ENCODE results near the gene TRUB2. TPM values are rescaled to one million over a fixed set of nuclear protein-coding genes. Genes with fewer than 3 reads are reported as not detected.

Gene TRUB2
- total and polyA plus RNA-seq, 2 donors (not counting 1 experiment from before 2014, with no cell fraction given): 7.6 to 21.5 TPM

DNA sequence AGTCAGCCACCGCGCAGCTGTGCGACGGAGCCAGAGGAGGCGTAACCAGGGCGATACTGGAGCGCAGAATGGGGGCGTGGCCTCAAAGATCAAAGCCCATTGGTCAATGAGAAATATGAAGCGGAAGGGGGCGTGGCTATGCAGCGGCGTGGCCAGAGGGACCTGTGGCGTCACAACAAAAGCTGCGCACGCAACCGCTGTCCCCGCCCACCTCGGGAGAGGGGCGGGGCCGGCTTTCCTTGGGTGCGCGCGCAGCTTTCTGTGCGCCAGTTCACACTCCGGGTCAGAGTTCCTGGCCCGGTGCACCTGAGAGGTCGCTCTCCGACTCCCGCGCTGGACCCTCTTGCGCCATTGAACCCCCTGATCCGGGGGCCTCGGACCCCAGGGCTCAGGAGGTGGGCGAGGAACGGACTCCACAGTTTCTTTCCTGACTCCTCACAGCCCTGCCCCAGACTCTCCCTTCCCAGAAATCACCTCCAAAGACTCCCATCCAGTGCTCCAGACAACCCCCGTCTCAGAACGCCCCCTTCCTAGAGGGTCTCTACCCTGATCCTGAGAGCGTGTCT lies 46.2 kb downstream of the TRUB2 start, which contains the start of gene SWI5:
TSS of gene SWI5 (plus strand) at position 269 of the 566 bp plus-strand sequence.
- Histone ChIP-seq H3K4me2 (replicated peaks; ENCODE audit: low read depth, low read length, poor library complexity, severe bottlenecking) (peak within 1 kb of the TSS; percentile 100), H4K20me1 (ENCODE audit: control insufficient read depth, insufficient read depth, low read length, poor library complexity, severe bottlenecking) (no peaks in the 10 kb centered on the region), H3K9me3 (ENCODE audit: control extremely low read depth in 1 of 3, control insufficient read depth in 2 of 3, insufficient read depth in 1 of 3, low read length in 2 of 3) (no peaks in the 10 kb centered on the region), H3K9ac (ENCODE audit: low read length) (peak within 1 kb of the TSS; percentile 96), H3K4me1 (ENCODE audit: control insufficient read depth in 2 of 2, insufficient read depth in 2 of 2, low read length in 2 of 2) (peaks cover 14 to 20% of the 10 kb centered on the region in 2 donors), H3K27ac (ENCODE audit: low read length in 2 of 2) (peak within 1 kb of the TSS; percentile 81 to 92), H3K36me3 (replicated peaks in 1 of 2; ENCODE audit: control extremely low read depth in 1 of 2, control insufficient read depth in 1 of 2, extremely low read depth in 1 of 2, insufficient read depth in 2 of 2, low read length in 1 of 2) (peaks cover 0 to 12% of the 10 kb centered on the region in 2 experiments), H3K79me2 (ENCODE audit: control insufficient read depth, insufficient read depth, low read length) (peaks cover 26% of the 10 kb centered on the region), H3K4me3 (ENCODE audit: control extremely low read depth in 1 of 5, extremely low read depth in 1 of 5, insufficient read depth in 1 of 5, low read depth in 2 of 5, low read length in 4 of 5) (peak within 1 kb of the TSS; percentile 61 to 99 (median 87)), H3K27me3 (replicated peaks in 1 of 4; ENCODE audit: control extremely low read depth in 1 of 4, control insufficient read depth in 3 of 4, insufficient read depth in 4 of 4, low read length in 3 of 4) (no peaks in the 10 kb centered on the region), H2AFZ (ENCODE audit: insufficient read depth, low read depth, low read length, poor library complexity, severe bottlenecking) (peak within 1 kb of the TSS; percentile 99)
- TF ChIP-seq, protein P1, sequence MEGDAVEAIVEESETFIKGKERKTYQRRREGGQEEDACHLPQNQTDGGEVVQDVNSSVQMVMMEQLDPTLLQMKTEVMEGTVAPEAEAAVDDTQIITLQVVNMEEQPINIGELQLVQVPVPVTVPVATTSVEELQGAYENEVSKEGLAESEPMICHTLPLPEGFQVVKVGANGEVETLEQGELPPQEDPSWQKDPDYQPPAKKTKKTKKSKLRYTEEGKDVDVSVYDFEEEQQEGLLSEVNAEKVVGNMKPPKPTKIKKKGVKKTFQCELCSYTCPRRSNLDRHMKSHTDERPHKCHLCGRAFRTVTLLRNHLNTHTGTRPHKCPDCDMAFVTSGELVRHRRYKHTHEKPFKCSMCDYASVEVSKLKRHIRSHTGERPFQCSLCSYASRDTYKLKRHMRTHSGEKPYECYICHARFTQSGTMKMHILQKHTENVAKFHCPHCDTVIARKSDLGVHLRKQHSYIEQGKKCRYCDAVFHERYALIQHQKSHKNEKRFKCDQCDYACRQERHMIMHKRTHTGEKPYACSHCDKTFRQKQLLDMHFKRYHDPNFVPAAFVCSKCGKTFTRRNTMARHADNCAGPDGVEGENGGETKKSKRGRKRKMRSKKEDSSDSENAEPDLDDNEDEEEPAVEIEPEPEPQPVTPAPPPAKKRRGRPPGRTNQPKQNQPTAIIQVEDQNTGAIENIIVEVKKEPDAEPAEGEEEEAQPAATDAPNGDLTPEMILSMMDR (IDR thresholded peaks at IDR 0.05): no peak
- no peak for TF ChIP-seq EZH2 (IDR thresholded peaks at IDR 0.05; ENCODE audit: borderline replicate concordance, insufficient read depth, low read depth, low read length, poor library complexity, severe bottlenecking)
- ChIA-PET CTCF (interaction anchor here (0.5 to 1.2 kb wide), 4 partner anchors 21 to 335 kb away, joined by 3 to 5 read pairs (median 4); partner anchors contain the start of gene URM1), POLR2A (interaction anchor here (0.6 to 1.1 kb wide), 7 partner anchors 26 to 1052 kb away, joined by 3 to 9 read pairs (median 3); partner anchors contain the start of genes TRUB2 and URM1)
- peak; percentile 100 for DNase-seq
- Mint-ChIP-seq H3K9me3 (ENCODE audit: insufficient read depth) (no peaks in the 10 kb centered on the region), H3K27ac (peak within 1 kb of the TSS; percentile 97), H3K4me1 (peaks cover 23% of the 10 kb centered on the region), H3K4me3 (peak within 1 kb of the TSS; percentile 96), H3K27me3 (no peaks in the 10 kb centered on the region)
- WGBS (ENCODE audit: insufficient coverage): under 1% methylated on average over 38 of the region's 38 CpGs
- intact Hi-C loops (cut with micrococcal nuclease): loop anchor here (1.0 to 10.0 kb wide), 3 partner anchors 26 to 821 kb away; partner anchors contain the start of genes COQ4, LRSAM1, RPL12 and TRUB2
- ATAC-seq (ENCODE audit: low read depth): peak; percentile 93

All from B cell (primary cell).